GM10248 (cell line): ENCODE measurements around the gene EPN3.

Experiments used
- CTCF ChIA-PET: fragments of 300-600 bp; sonication (Branson Sonifier 250); formaldehyde crosslinking; extraction: SDS; loops from one replicate; lab custom pipeline; 2021; ENCODE audit warnings: antibody characterized with exemption; lab: Yijun Ruan, JAX
- POLR2A ChIA-PET: fragments of 350-650 bp; sonication (Branson Sonifier 250); formaldehyde crosslinking; extraction: SDS; loops from one replicate; lab custom pipeline; 2020; ENCODE audit warnings: antibody characterized with exemption; lab: Yijun Ruan, JAX
- DNase-seq: peaks from one replicate; pipeline ENCODE4 v3.0.0; 2012; ENCODE audit errors: extremely low spot score
- CTCF ChIP-seq: IDR thresholded peaks from 2 replicates; pipeline ENCODE4 v1.5.1; 2012; ENCODE audit warnings: mild to moderate bottlenecking, low read depth; ENCODE audit errors: extremely low read depth, missing control alignments, control extremely low read depth

The EPN3 gene

GRCh38 chr17:50565402-50566350 lies 33.1 kb downstream of the EPN3 start:
- TF ChIP-seq CTCF = no peak
- CTCF ChIA-PET = no interaction called here
- POLR2A ChIA-PET = no interaction called here
- no peak for DNase-seq

GRCh38 chr17:50566886-50567285 lies 34.4 kb downstream of the EPN3 start:
- ChIA-PET POLR2A (no interaction called here), CTCF (no interaction called here)
- TF ChIP-seq CTCF = no peak
- DNase-seq = no peak

- TF ChIP-seq CTCF = no peak
- no peak for DNase-seq
- ChIA-PET CTCF (interaction anchor here (1.2 kb wide), 2 partner anchors 10 to 62 kb away, joined by 3 read pairs; no protein-coding TSS in a partner anchor), POLR2A (no interaction called here)
Observed at GRCh38 chr17:50568659-50569058, 36.1 kb downstream of the EPN3 start.

- CTCF ChIA-PET = interaction anchor here (1.2 kb wide), 1 partner anchor 19 kb away, joined by 3 read pairs; no protein-coding TSS in a partner anchor
- TF ChIP-seq CTCF = no peak
- POLR2A ChIA-PET = no interaction called here
- DNase-seq = no peak
Observed at GRCh38 chr17:50569592-50569991, 37.1 kb downstream of the EPN3 start.

GRCh38 chr17:50570032-50570431 lies 37.5 kb downstream of the EPN3 start:
- ChIA-PET CTCF (interaction anchor here (1.2 kb wide), 1 partner anchor 20 kb away, joined by 3 read pairs; no protein-coding TSS in a partner anchor), POLR2A (no interaction called here)
- no peak for TF ChIP-seq CTCF
- DNase-seq = no peak

GRCh38 chr17:50570528-50570927 lies 38.0 kb downstream of the EPN3 start:
- CTCF ChIA-PET = no interaction called here

More at GRCh38 chr17:50570528-50570927, 38.0 kb downstream of the EPN3 start:
- POLR2A ChIA-PET = no interaction called here
- TF ChIP-seq CTCF = no peak
- no peak for DNase-seq
